Measurements from ENCODE around the gene LEKR1. TPM values are rescaled to one million over a fixed set of nuclear protein-coding genes. Genes with fewer than 3 reads are reported as not detected.

The LEKR1 gene
- total RNA-seq, 1 donor, result 0.36 TPM

- Histone ChIP-seq H3K4me2 (ENCODE audit: insufficient read depth, low read length) (no peak overlapping the region), H2AFZ (ENCODE audit: low read length) (peak overlapping the region; percentile 77), H3K27ac (ENCODE audit: low read depth, low read length) (no peak overlapping the region), H3K4me3 (ENCODE audit: insufficient read depth, low read length) (no peak overlapping the region), H3K27me3 (ENCODE audit: insufficient read depth, low read length) (no peaks in the 10 kb centered on the region), H3K9me3 (ENCODE audit: low read depth, low read length) (no peaks in the 10 kb centered on the region), H4K20me1 (ENCODE audit: insufficient read depth, low read length) (no peaks in the 10 kb centered on the region), H3K36me3 (ENCODE audit: insufficient read depth, low read length) (no peaks in the 10 kb centered on the region), H3K79me2 (ENCODE audit: insufficient read depth, low read length) (no peaks in the 10 kb centered on the region), H3K4me1 (ENCODE audit: insufficient read depth, low read length) (no peaks in the 10 kb centered on the region)
- no peak for TF ChIP-seq CTCF (IDR thresholded peaks at IDR 0.05; ENCODE audit: extremely low read depth, low read depth, low read length)
- DNase-seq (ENCODE audit: insufficient read length, low spot score, missing footprints), result no peak
These were observed 152.4 kb downstream of the LEKR1 start for GRCh38 chr3:156978481-156978961.

GRCh38 chr3:156981005-156981404 lies 154.9 kb downstream of the LEKR1 start:
- Histone ChIP-seq H3K27ac (ENCODE audit: low read depth, low read length) (no peak overlapping the region), H2AFZ (ENCODE audit: low read length) (no peak overlapping the region), H3K27me3 (ENCODE audit: insufficient read depth, low read length) (no peaks in the 10 kb centered on the region), H3K4me3 (ENCODE audit: insufficient read depth, low read length) (no peak overlapping the region), H3K4me1 (ENCODE audit: insufficient read depth, low read length) (no peaks in the 10 kb centered on the region), H3K9me3 (ENCODE audit: low read depth, low read length) (no peaks in the 10 kb centered on the region), H3K36me3 (ENCODE audit: insufficient read depth, low read length) (no peaks in the 10 kb centered on the region), H3K79me2 (ENCODE audit: insufficient read depth, low read length) (no peaks in the 10 kb centered on the region), H3K4me2 (ENCODE audit: insufficient read depth, low read length) (no peak overlapping the region), H4K20me1 (ENCODE audit: insufficient read depth, low read length) (no peaks in the 10 kb centered on the region)
- DNase-seq (ENCODE audit: insufficient read length, low spot score, missing footprints), result no peak
- TF ChIP-seq CTCF (IDR thresholded peaks at IDR 0.05; ENCODE audit: extremely low read depth, low read depth, low read length), result no peak

GRCh38 chr3:156983559-156983958 lies 157.4 kb downstream of the LEKR1 start:
- Histone ChIP-seq H2AFZ (ENCODE audit: low read length) (no peak overlapping the region), H3K27me3 (ENCODE audit: insufficient read depth, low read length) (no peaks in the 10 kb centered on the region), H4K20me1 (ENCODE audit: insufficient read depth, low read length) (no peaks in the 10 kb centered on the region), H3K36me3 (ENCODE audit: insufficient read depth, low read length) (no peaks in the 10 kb centered on the region), H3K4me1 (ENCODE audit: insufficient read depth, low read length) (no peaks in the 10 kb centered on the region), H3K27ac (ENCODE audit: low read depth, low read length) (no peak overlapping the region), H3K79me2 (ENCODE audit: insufficient read depth, low read length) (no peaks in the 10 kb centered on the region), H3K9me3 (ENCODE audit: low read depth, low read length) (no peaks in the 10 kb centered on the region), H3K4me3 (ENCODE audit: insufficient read depth, low read length) (no peak overlapping the region), H3K4me2 (ENCODE audit: insufficient read depth, low read length) (no peak overlapping the region)
- TF ChIP-seq CTCF (IDR thresholded peaks at IDR 0.05; ENCODE audit: extremely low read depth, low read depth, low read length), result no peak
- no peak for DNase-seq (ENCODE audit: insufficient read length, low spot score, missing footprints)

- no peaks in the 10 kb centered on the region for H3K4me1 ChIP-seq (ENCODE audit: insufficient read depth, low read length)
- no peaks in the 10 kb centered on the region for H3K79me2 ChIP-seq (ENCODE audit: insufficient read depth, low read length)
- no peaks in the 10 kb centered on the region for H4K20me1 ChIP-seq (ENCODE audit: insufficient read depth, low read length)
- DNase-seq (ENCODE audit: insufficient read length, low spot score, missing footprints), result no peak
- no peak overlapping the region for H3K4me3 ChIP-seq (ENCODE audit: insufficient read depth, low read length)
- no peaks in the 10 kb centered on the region for H3K9me3 ChIP-seq (ENCODE audit: low read depth, low read length)
- no peak for TF ChIP-seq CTCF (IDR thresholded peaks at IDR 0.05; ENCODE audit: extremely low read depth, low read depth, low read length)
- no peak overlapping the region for H2AFZ ChIP-seq (ENCODE audit: low read length)
- no peaks in the 10 kb centered on the region for H3K36me3 ChIP-seq (ENCODE audit: insufficient read depth, low read length)
- H3K27me3 ChIP-seq (ENCODE audit: insufficient read depth, low read length), result no peaks in the 10 kb centered on the region
- no peak overlapping the region for H3K4me2 ChIP-seq (ENCODE audit: insufficient read depth, low read length)
- no peak overlapping the region for H3K27ac ChIP-seq (ENCODE audit: low read depth, low read length)
These were observed 159.6 kb downstream of the LEKR1 start for GRCh38 chr3:156985711-156986110.
